DND-41 (cell line): ENCODE measurements around the gene CCL24.

Experiments
- ATAC-seq: fragments of 200-7000 bp; cut with Tn5 transposase; 3 replicates; pipeline ENCODE4 v1.9.1; 2021; ENCODE audit warnings: low read depth; ENCODE audit not compliant: insufficient read depth
- DNase-seq: peaks from one replicate; pipeline ENCODE4 v3.0.0-alpha.2; 2020
- H2AFZ ChIP-seq: 2 replicates; pipeline ENCODE4 v1.6.0; 2012; ENCODE audit warnings: low read depth, low read length
- H3K27ac ChIP-seq: 2 replicates; pipeline ENCODE4 v1.5.1; 2012; ENCODE audit warnings: low read length, inconsistent platforms
- H3K27me3 ChIP-seq: fragments of 200-600 bp; sonication (generic); 2 replicates; pipeline ENCODE4 v1.6.0; 2012; ENCODE audit warnings: low read length, mild to moderate bottlenecking, inconsistent platforms; ENCODE audit not compliant: insufficient read depth, poor library complexity
- H3K36me3 ChIP-seq: 2 replicates; pipeline ENCODE4 v1.5.1; 2012; ENCODE audit warnings: low read length, inconsistent platforms; ENCODE audit not compliant: insufficient read depth
- H3K4me1 ChIP-seq: 2 replicates; pipeline ENCODE4 v1.5.1; 2012; ENCODE audit warnings: mild to moderate bottlenecking, low read length; ENCODE audit not compliant: insufficient read depth
- H3K4me2 ChIP-seq: 2 replicates; pipeline ENCODE4 v1.6.0; 2012; ENCODE audit warnings: mild to moderate bottlenecking, moderate library complexity, low read length, inconsistent platforms; ENCODE audit not compliant: insufficient read depth
- H3K4me3 ChIP-seq, 2 experiments: fragments of 200-600 bp in 1 of 2; shearing (Covaris generic) in 1 of 2; 2 replicates each; pipeline ENCODE4 v1.5.1; 2012 to 2016; ENCODE audit warnings: inconsistent platforms in 2 of 2, low read length in 2 of 2, mild to moderate bottlenecking in 2 of 2, low read depth in 1 of 2, moderate library complexity in 1 of 2
- H3K79me2 ChIP-seq: 2 replicates; pipeline ENCODE4 v1.6.0; 2012; ENCODE audit warnings: low read length, inconsistent platforms; ENCODE audit not compliant: insufficient read depth
- H3K9ac ChIP-seq: 2 replicates; pipeline ENCODE4 v1.6.0; 2012; ENCODE audit warnings: low read depth, mild to moderate bottlenecking, inconsistent platforms, low read length, moderate library complexity
- H3K9me3 ChIP-seq: 2 replicates; pipeline ENCODE4 v1.5.1; 2012; ENCODE audit warnings: low read length, moderate library complexity, mild to moderate bottlenecking, inconsistent platforms; ENCODE audit not compliant: insufficient read depth, severe bottlenecking
- H4K20me1 ChIP-seq: 2 replicates; pipeline ENCODE4 v1.6.0; 2012; ENCODE audit warnings: low read length; ENCODE audit not compliant: insufficient read depth
- CTCF ChIP-seq: IDR thresholded peaks from 2 replicates; pipeline ENCODE4 v1.5.1; 2012; ENCODE audit warnings: borderline replicate concordance, low read length, moderate library complexity, mild to moderate bottlenecking; ENCODE audit not compliant: poor library complexity, severe bottlenecking; ENCODE audit errors: extremely low read depth
- EZH2 ChIP-seq: IDR thresholded peaks from 3 replicates; pipeline ENCODE4 v1.6.1; 2012; ENCODE audit warnings: borderline replicate concordance, low read depth, mild to moderate bottlenecking, moderate library complexity, low read length, inconsistent platforms; ENCODE audit not compliant: severe bottlenecking

The CCL24 gene

GRCh38 chr7:75813084-75813483 lies 522 bp downstream of the CCL24 start:
- Histone ChIP-seq H3K27ac (no peak overlapping the region), H3K27me3 (no peaks in the 10 kb centered on the region), H3K9ac (no peak overlapping the region), H3K4me2 (no peak overlapping the region), H3K36me3 (no peaks in the 10 kb centered on the region), H3K4me3 (no peak overlapping the region), H3K9me3 (no peaks in the 10 kb centered on the region), H3K79me2 (no peaks in the 10 kb centered on the region), H3K4me1 (no peaks in the 10 kb centered on the region), H2AFZ (no peak overlapping the region), H4K20me1 (no peaks in the 10 kb centered on the region)
- ATAC-seq, result no peak
- DNase-seq, result no peak
- no peak for TF ChIP-seq CTCF
- no peak for TF ChIP-seq EZH2

GRCh38 chr7:75811894-75812678 lies 1.5 kb downstream of the CCL24 start:
- ATAC-seq, result no peak
- Histone ChIP-seq H3K9ac (no peak overlapping the region), H3K27me3 (no peaks in the 10 kb centered on the region), H2AFZ (no peak overlapping the region), H3K9me3 (peaks cover 2% of the 10 kb centered on the region), H3K4me2 (no peak overlapping the region), H3K79me2 (no peaks in the 10 kb centered on the region), H3K4me3 (no peak overlapping the region), H4K20me1 (no peaks in the 10 kb centered on the region), H3K36me3 (no peaks in the 10 kb centered on the region), H3K27ac (no peak overlapping the region), H3K4me1 (no peaks in the 10 kb centered on the region)
- no peak for DNase-seq
- TF ChIP-seq CTCF, result no peak
- no peak for TF ChIP-seq EZH2

GRCh38 chr7:75809396-75809795 lies 4.2 kb downstream of the CCL24 start:
- DNase-seq, result no peak
- TF ChIP-seq CTCF (no peak), EZH2 (no peak)
- Histone ChIP-seq H3K36me3 (no peaks in the 10 kb centered on the region), H3K27ac (no peak overlapping the region), H3K4me1 (no peaks in the 10 kb centered on the region), H3K4me2 (no peak overlapping the region), H3K4me3 (no peak overlapping the region), H3K9ac (no peak overlapping the region), H3K27me3 (no peaks in the 10 kb centered on the region), H4K20me1 (no peaks in the 10 kb centered on the region), H3K79me2 (no peaks in the 10 kb centered on the region), H2AFZ (no peak overlapping the region), H3K9me3 (peaks cover 10% of the 10 kb centered on the region)
- ATAC-seq, result no peak
